RWPE2 (cell line): ENCODE results near the gene EML6.

Experiments
- ATAC-seq: fragments of 200-7000 bp; cut with Tn5 transposase; 3 replicates; pipeline ENCODE4 v1.9.1; 2021; ENCODE audit warnings: low read depth
- DNase-seq: peaks from one replicate; pipeline ENCODE4 v3.0.0-alpha.2; 2020; ENCODE audit warnings: low spot score
- H3K27ac ChIP-seq: fragments of 450-650 bp; 2 replicates; pipeline ENCODE4 v1.5.1; 2017; ENCODE audit warnings: mild to moderate bottlenecking; ENCODE audit not compliant: poor library complexity, severe bottlenecking
- H3K27me3 ChIP-seq: fragments of 250-450 bp; sonication (Bioruptor Pico); 2 replicates; pipeline ENCODE4 v1.5.1; 2021; ENCODE audit warnings: mild to moderate bottlenecking, moderate library complexity; ENCODE audit not compliant: insufficient read depth, poor library complexity, severe bottlenecking
- H3K36me3 ChIP-seq: fragments of 250-450 bp; sonication (Bioruptor Pico); 2 replicates; pipeline ENCODE4 v1.5.1; 2020; ENCODE audit warnings: low read depth, mild to moderate bottlenecking, moderate library complexity
- H3K4me1 ChIP-seq: fragments of 250-450 bp; sonication (Bioruptor Pico); 2 replicates; pipeline ENCODE4 v1.5.1; 2021; ENCODE audit warnings: mild to moderate bottlenecking, moderate library complexity; ENCODE audit not compliant: insufficient read depth, poor library complexity, severe bottlenecking
- H3K4me3 ChIP-seq: fragments of 250-450 bp; sonication (Bioruptor Pico); 2 replicates; pipeline ENCODE4 v1.5.1; 2021; ENCODE audit warnings: mild to moderate bottlenecking, moderate library complexity; ENCODE audit not compliant: severe bottlenecking
- H3K9me3 ChIP-seq: fragments of 250-450 bp; sonication (Bioruptor Pico); 2 replicates; pipeline ENCODE4 v1.5.1; 2021; ENCODE audit warnings: mild to moderate bottlenecking, moderate library complexity; ENCODE audit not compliant: severe bottlenecking
- TF ChIP-seq, protein P1 (sequence below): fragments of 450-650 bp; IDR thresholded peaks from one replicate; pipeline ENCODE4 v1.5.1; 2017; ENCODE audit warnings: mild to moderate bottlenecking, moderate library complexity; ENCODE audit not compliant: poor library complexity, severe bottlenecking

Gene EML6

GRCh38 chr2:54768772-54769428, 45.4 kb downstream of the EML6 start:
- Histone ChIP-seq H3K4me3 (no peak overlapping the region), H3K36me3 (no peaks in the 10 kb centered on the region), H3K9me3 (no peaks in the 10 kb centered on the region), H3K27ac (peak overlapping the region; percentile 54), H3K27me3 (no peaks in the 10 kb centered on the region), H3K4me1 (peaks cover 41% of the 10 kb centered on the region)
- no peak for ATAC-seq
- no peak for DNase-seq
- TF ChIP-seq, protein P1, sequence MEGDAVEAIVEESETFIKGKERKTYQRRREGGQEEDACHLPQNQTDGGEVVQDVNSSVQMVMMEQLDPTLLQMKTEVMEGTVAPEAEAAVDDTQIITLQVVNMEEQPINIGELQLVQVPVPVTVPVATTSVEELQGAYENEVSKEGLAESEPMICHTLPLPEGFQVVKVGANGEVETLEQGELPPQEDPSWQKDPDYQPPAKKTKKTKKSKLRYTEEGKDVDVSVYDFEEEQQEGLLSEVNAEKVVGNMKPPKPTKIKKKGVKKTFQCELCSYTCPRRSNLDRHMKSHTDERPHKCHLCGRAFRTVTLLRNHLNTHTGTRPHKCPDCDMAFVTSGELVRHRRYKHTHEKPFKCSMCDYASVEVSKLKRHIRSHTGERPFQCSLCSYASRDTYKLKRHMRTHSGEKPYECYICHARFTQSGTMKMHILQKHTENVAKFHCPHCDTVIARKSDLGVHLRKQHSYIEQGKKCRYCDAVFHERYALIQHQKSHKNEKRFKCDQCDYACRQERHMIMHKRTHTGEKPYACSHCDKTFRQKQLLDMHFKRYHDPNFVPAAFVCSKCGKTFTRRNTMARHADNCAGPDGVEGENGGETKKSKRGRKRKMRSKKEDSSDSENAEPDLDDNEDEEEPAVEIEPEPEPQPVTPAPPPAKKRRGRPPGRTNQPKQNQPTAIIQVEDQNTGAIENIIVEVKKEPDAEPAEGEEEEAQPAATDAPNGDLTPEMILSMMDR = no peak

GRCh38 chr2:54770211-54770610, 46.7 kb downstream of the EML6 start:
- no peaks in the 10 kb centered on the region for H3K27me3 ChIP-seq
- H3K36me3 ChIP-seq = no peaks in the 10 kb centered on the region
- ATAC-seq (no peak), DNase-seq (no peak)
- H3K27ac ChIP-seq = no peak overlapping the region
- peaks cover 41% of the 10 kb centered on the region for H3K4me1 ChIP-seq
- TF ChIP-seq, protein P1 = no peak
- no peak overlapping the region for H3K4me3 ChIP-seq
- H3K9me3 ChIP-seq = peaks cover 4% of the 10 kb centered on the region

- Histone ChIP-seq H3K4me3 (no peak overlapping the region), H3K36me3 (no peaks in the 10 kb centered on the region), H3K4me1 (peaks cover 41% of the 10 kb centered on the region), H3K9me3 (peaks cover 4% of the 10 kb centered on the region), H3K27me3 (no peaks in the 10 kb centered on the region), H3K27ac (peak overlapping the region; percentile 89)
- DNase-seq (no peak), ATAC-seq (no peak)
- TF ChIP-seq, protein P1 = no peak
Measured at GRCh38 chr2:54770676-54771075, 47.2 kb downstream of the EML6 start.

- DNase-seq (no peak), ATAC-seq (peak; percentile 59; the same call in 2 of the 3 replicates)
- peaks cover 4% of the 10 kb centered on the region for H3K9me3 ChIP-seq
- no peak overlapping the region for H3K4me3 ChIP-seq
- TF ChIP-seq, protein P1 = no peak
- no peaks in the 10 kb centered on the region for H3K27me3 ChIP-seq
- no peaks in the 10 kb centered on the region for H3K36me3 ChIP-seq
- peak overlapping the region; percentile 89 for H3K27ac ChIP-seq
- peaks cover 41% of the 10 kb centered on the region for H3K4me1 ChIP-seq
Measured at GRCh38 chr2:54771166-54771885, 47.9 kb downstream of the EML6 start.

- peak overlapping the region; percentile 89 for H3K27ac ChIP-seq
- ATAC-seq (peak; percentile 86), DNase-seq (no peak)
Measured at GRCh38 chr2:54772110-54772509, 48.6 kb downstream of the EML6 start.

More at GRCh38 chr2:54772110-54772509, 48.6 kb downstream of the EML6 start:
- H3K9me3 ChIP-seq = peaks cover 4% of the 10 kb centered on the region
- TF ChIP-seq, protein P1 = no peak
- no peaks in the 10 kb centered on the region for H3K36me3 ChIP-seq
- no peaks in the 10 kb centered on the region for H3K27me3 ChIP-seq
- H3K4me3 ChIP-seq = no peak overlapping the region
- peaks cover 38% of the 10 kb centered on the region for H3K4me1 ChIP-seq
